ENCODE results near the gene NR6A1.

GRCh38 chr9:124673063-124673462 lies 98.0 kb downstream of the NR6A1 start:
- TF ChIP-seq POLR2A (IDR thresholded peaks at IDR 0.05; ENCODE audit: low read length): no peak
- TF ChIP-seq GATA1 (IDR thresholded peaks at IDR 0.05; ENCODE audit: low read depth, low read length): no peak
